Measurements from ENCODE around the gene AOPEP. TPM values are rescaled to one million over a fixed set of nuclear protein-coding genes. Genes with fewer than 3 reads are reported as not detected.

The AOPEP gene
- total RNA-seq, 1 donor from 2014 or later: 305 TPM

DNA sequence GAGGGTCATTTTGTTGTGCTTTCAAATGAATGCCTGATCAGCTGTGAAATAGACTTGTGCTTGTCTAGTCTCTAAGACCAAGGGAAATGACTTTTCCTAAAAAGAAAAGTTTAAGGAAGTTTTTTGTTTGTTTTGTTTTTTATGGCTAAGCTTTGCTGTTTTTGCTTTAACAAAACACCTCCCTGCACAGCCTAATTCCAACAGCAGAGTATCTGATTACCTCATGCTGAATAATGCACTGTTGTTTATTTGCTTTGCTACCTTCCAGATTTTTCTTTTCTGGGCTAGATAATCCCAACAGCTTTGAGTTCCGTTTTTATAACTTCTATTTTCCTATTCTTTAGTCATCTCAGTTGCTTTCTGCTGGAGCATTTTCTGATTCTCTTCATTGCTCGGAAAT, 95.8 kb downstream of the AOPEP start:
- Histone ChIP-seq H3K9me3 (no peaks in the 10 kb centered on the region), H3K36me3 (no peaks in the 10 kb centered on the region), H3K4me1 (peaks cover 69% of the 10 kb centered on the region), H3K4me3 (no peak overlapping the region), H3K27me3 (no peaks in the 10 kb centered on the region), H3K27ac (peak overlapping the region; percentile 74)
- intact Hi-C loops (cut with DNase I): no loop called here
- DNase-seq (ENCODE audit: extremely low spot score in 2 of 2): no peak
- TF ChIP-seq, protein P1, sequence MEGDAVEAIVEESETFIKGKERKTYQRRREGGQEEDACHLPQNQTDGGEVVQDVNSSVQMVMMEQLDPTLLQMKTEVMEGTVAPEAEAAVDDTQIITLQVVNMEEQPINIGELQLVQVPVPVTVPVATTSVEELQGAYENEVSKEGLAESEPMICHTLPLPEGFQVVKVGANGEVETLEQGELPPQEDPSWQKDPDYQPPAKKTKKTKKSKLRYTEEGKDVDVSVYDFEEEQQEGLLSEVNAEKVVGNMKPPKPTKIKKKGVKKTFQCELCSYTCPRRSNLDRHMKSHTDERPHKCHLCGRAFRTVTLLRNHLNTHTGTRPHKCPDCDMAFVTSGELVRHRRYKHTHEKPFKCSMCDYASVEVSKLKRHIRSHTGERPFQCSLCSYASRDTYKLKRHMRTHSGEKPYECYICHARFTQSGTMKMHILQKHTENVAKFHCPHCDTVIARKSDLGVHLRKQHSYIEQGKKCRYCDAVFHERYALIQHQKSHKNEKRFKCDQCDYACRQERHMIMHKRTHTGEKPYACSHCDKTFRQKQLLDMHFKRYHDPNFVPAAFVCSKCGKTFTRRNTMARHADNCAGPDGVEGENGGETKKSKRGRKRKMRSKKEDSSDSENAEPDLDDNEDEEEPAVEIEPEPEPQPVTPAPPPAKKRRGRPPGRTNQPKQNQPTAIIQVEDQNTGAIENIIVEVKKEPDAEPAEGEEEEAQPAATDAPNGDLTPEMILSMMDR (IDR thresholded peaks at IDR 0.05): no peak
- peak in 1 of 2 donors; percentile 74 for TF ChIP-seq POLR2AphosphoS5 (IDR thresholded peaks at IDR 0.05; ENCODE audit: insufficient read depth in 1 of 2, low read depth in 1 of 2)

DNA sequence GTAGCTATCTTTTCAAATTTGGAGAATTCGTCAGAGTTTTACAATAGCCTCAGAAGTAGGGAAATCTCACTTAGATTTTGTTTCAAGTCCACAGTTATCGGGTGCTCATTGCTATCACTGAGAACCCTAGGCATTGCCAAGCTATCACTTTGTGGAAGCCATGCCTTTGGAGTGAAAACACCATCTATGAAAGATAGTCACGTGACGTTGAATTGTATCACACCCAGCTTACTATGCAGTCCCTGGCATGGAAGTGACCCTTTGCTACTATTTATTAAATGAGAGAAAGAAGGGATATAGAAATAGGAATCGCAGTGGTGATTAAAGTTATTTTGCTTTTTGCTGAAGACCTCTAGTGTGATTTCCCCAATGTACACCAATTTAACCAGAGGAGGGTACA, 97.2 kb downstream of the AOPEP start:
- peaks cover 66% of the 10 kb centered on the region for H3K4me1 ChIP-seq
- H3K9me3 ChIP-seq: no peaks in the 10 kb centered on the region
- no peaks in the 10 kb centered on the region for H3K36me3 ChIP-seq
- H3K27ac ChIP-seq: peak overlapping the region; percentile 74
- intact Hi-C loops (cut with DNase I): no loop called here
- no peak for DNase-seq (ENCODE audit: extremely low spot score in 2 of 2)
- no peaks in the 10 kb centered on the region for H3K27me3 ChIP-seq
- TF ChIP-seq POLR2AphosphoS5 (IDR thresholded peaks at IDR 0.05; ENCODE audit: insufficient read depth in 1 of 2, low read depth in 1 of 2): no peak
- TF ChIP-seq, protein P1 (IDR thresholded peaks at IDR 0.05): no peak
- no peak for TF ChIP-seq POLR2A (IDR thresholded peaks at IDR 0.05)
- H3K4me3 ChIP-seq: no peak overlapping the region

DNA sequence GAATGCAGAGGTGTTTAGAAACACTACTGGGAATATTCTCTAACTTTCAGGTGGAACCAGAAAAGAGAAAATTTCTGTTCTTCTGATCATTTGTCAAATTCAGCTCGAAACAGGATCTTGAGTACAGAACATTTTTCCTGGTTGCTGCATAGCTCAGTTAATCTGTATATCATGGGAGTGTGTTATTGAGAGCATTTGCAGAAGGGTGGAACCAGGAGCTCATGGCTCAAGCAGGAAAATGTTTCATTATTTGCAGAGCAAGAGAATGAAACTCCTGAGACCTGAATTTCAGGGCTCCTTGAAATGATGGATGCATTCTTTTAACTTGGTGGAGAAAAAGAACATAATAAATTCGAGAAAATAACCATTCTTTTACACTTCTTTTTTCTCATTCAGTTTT, 97.9 kb downstream of the AOPEP start:
- H3K4me3 ChIP-seq: no peak overlapping the region
- intact Hi-C loops (cut with DNase I): no loop called here
- DNase-seq (ENCODE audit: extremely low spot score in 2 of 2): no peak
- peak overlapping the region; percentile 74 for H3K27ac ChIP-seq
- no peaks in the 10 kb centered on the region for H3K9me3 ChIP-seq
- peaks cover 66% of the 10 kb centered on the region for H3K4me1 ChIP-seq
- no peaks in the 10 kb centered on the region for H3K27me3 ChIP-seq
- TF ChIP-seq POLR2A (IDR thresholded peaks at IDR 0.05): no peak
- TF ChIP-seq, protein P1 (IDR thresholded peaks at IDR 0.05): no peak
- TF ChIP-seq POLR2AphosphoS5 (IDR thresholded peaks at IDR 0.05; ENCODE audit: insufficient read depth in 1 of 2, low read depth in 1 of 2): no peak
- no peaks in the 10 kb centered on the region for H3K36me3 ChIP-seq

DNA sequence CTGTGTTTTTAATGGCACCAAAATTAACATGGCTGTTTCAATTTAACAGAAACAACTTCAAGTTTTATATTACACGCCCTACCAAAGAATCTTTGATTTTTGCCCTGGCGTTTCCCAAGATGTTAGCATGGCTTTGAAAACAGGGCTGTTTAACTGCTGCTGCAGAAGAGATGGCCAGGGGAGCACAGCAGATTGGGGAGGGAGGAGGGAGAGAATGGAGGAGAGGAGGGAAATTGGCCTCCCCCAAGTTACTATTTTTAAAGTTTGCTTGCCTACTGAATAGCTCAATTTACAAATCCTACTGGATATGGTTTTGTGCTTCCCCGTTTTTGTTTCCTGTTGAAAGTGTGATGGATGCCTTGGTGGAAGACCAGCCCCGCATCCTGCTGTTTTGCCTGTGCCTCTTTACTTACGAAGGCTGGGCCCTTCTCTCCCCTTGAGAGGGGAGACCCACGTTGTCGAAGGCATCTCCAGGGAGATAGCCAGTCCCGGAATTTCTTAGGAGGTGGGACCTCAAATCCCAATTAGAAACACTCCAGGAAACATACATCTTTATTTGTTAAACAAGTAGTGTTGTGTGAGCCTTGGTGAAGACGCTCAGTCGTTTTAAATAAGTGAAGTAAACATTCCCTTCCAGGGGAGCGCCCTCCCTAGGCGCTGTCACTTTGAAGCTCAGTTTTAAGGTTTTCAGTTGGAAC, 98.6 kb downstream of the AOPEP start:
- H3K9me3 ChIP-seq: no peaks in the 10 kb centered on the region
- no peak for DNase-seq (ENCODE audit: extremely low spot score in 2 of 2)
- H3K36me3 ChIP-seq: no peaks in the 10 kb centered on the region
- H3K4me1 ChIP-seq: peaks cover 65% of the 10 kb centered on the region
- no peaks in the 10 kb centered on the region for H3K27me3 ChIP-seq
- intact Hi-C loops (cut with DNase I): no loop called here
- H3K4me3 ChIP-seq: no peak overlapping the region
- TF ChIP-seq, protein P1 (IDR thresholded peaks at IDR 0.05): no peak
- TF ChIP-seq POLR2A (IDR thresholded peaks at IDR 0.05): no peak
- no peak for TF ChIP-seq POLR2AphosphoS5 (IDR thresholded peaks at IDR 0.05; ENCODE audit: insufficient read depth in 1 of 2, low read depth in 1 of 2)
- H3K27ac ChIP-seq: peak overlapping the region; percentile 74

DNA sequence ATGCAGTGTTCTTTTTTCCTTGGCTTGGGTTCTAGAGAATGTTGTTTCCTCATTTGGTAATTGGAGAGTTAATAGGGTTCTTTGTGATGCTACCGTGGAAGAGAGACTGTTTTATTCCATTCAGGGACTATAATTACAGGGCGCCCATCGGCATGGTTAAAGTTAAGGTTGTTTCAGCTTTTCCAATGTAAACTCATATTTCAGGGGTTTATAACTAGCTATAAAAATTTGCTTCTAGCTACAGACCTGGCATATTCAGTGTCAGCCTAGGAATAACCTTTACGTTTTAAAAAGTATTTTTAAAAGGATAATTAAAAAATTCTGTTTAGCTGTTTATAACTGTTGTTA, 99.1 kb downstream of the AOPEP start:
- intact Hi-C loops (cut with DNase I): no loop called here
- Histone ChIP-seq H3K9me3 (no peaks in the 10 kb centered on the region), H3K4me3 (no peak overlapping the region), H3K4me1 (peaks cover 65% of the 10 kb centered on the region), H3K36me3 (no peaks in the 10 kb centered on the region), H3K27me3 (no peaks in the 10 kb centered on the region), H3K27ac (peak overlapping the region; percentile 74)
- no peak for DNase-seq (ENCODE audit: extremely low spot score in 2 of 2)
- TF ChIP-seq POLR2A (IDR thresholded peaks at IDR 0.05) (no peak), POLR2AphosphoS5 (IDR thresholded peaks at IDR 0.05; ENCODE audit: insufficient read depth in 1 of 2, low read depth in 1 of 2) (peak in 1 of 2 donors; percentile 45)
- TF ChIP-seq, protein P1 (IDR thresholded peaks at IDR 0.05): no peak
